Mesenchymal stem cell (in vitro differentiated cells and primary cell): ENCODE measurements around the gene TAF13.

Experiments used
- DNase-seq: peaks from one replicate; pipeline ENCODE4 v3.0.0-alpha.2; 2013
- H2AFZ ChIP-seq: one replicate; pipeline ENCODE4 v1.6.1; 2013; ENCODE audit warnings: low read depth, mild to moderate bottlenecking, control low read depth, inconsistent platforms, low read length, moderate library complexity
- H2AK5ac ChIP-seq: 2 replicates; pipeline ENCODE4 v1.6.1; 2013; ENCODE audit warnings: low read length, moderate library complexity, mild to moderate bottlenecking, inconsistent platforms; ENCODE audit not compliant: severe bottlenecking
- H2BK120ac ChIP-seq: one replicate; pipeline ENCODE4 v1.6.1; 2013; ENCODE audit warnings: low read depth, mild to moderate bottlenecking, inconsistent platforms, low read length, moderate library complexity
- H2BK12ac ChIP-seq, 2 experiments: one replicate each; pipeline ENCODE4 v1.6.1; 2013; ENCODE audit warnings: inconsistent platforms in 2 of 2, low read length in 2 of 2, mild to moderate bottlenecking in 2 of 2, moderate library complexity in 2 of 2, control low read depth in 1 of 2
- H2BK15ac ChIP-seq: one replicate; pipeline ENCODE4 v1.6.1; 2013; ENCODE audit warnings: mild to moderate bottlenecking, low read depth, inconsistent platforms; ENCODE audit not compliant: poor library complexity, severe bottlenecking
- H2BK5ac ChIP-seq: 2 replicates; pipeline ENCODE4 v1.6.1; 2013; ENCODE audit warnings: low read depth, mild to moderate bottlenecking, low read length, control low read depth, inconsistent platforms; ENCODE audit not compliant: poor library complexity, severe bottlenecking
- H3K14ac ChIP-seq, 2 experiments: one replicate each; pipeline ENCODE4 v1.6.1; 2013; ENCODE audit warnings: inconsistent platforms in 2 of 2, low read length in 2 of 2, control low read depth in 1 of 2, mild to moderate bottlenecking in 1 of 2, moderate library complexity in 1 of 2
- H3K18ac ChIP-seq, 2 experiments: one replicate each; pipeline ENCODE4 v1.6.1; 2013; ENCODE audit warnings: inconsistent platforms in 2 of 2, low read length in 2 of 2, control low read depth in 1 of 2, low read depth in 1 of 2, mild to moderate bottlenecking in 1 of 2
- H3K23ac ChIP-seq, 2 experiments: one replicate each; pipeline ENCODE4 v1.6.1; 2013; ENCODE audit warnings: inconsistent platforms in 2 of 2, low read length in 2 of 2, mild to moderate bottlenecking in 2 of 2, moderate library complexity in 2 of 2, control low read depth in 1 of 2
- H3K27ac ChIP-seq: 2 replicates; pipeline ENCODE4 v1.5.1; 2013; ENCODE audit warnings: mild to moderate bottlenecking, moderate library complexity, low read length, control low read depth, inconsistent platforms; ENCODE audit not compliant: poor library complexity, severe bottlenecking
- H3K27me3 ChIP-seq, 2 experiments: 2 replicates each; pipeline versions ENCODE4 v1.6.1 to v1.7.0; 2013; ENCODE audit warnings: low read length in 2 of 2, mild to moderate bottlenecking in 2 of 2, moderate library complexity in 2 of 2, control low read depth in 1 of 2, inconsistent platforms in 1 of 2; ENCODE audit not compliant: control insufficient read depth in 1 of 2, insufficient read depth in 1 of 2
- H3K36me3 ChIP-seq, 2 experiments: 2 replicates each; pipeline versions ENCODE4 v1.6.1 to v1.7.0; 2013; ENCODE audit warnings: low read length in 2 of 2, control low read depth in 1 of 2, inconsistent platforms in 1 of 2, low read depth in 1 of 2, mild to moderate bottlenecking in 1 of 2; ENCODE audit not compliant: insufficient read depth in 2 of 2, control insufficient read depth in 1 of 2
- H3K4ac ChIP-seq, 2 experiments: one replicate each; pipeline ENCODE4 v1.6.1; 2013; ENCODE audit warnings: inconsistent platforms in 2 of 2, low read length in 2 of 2, mild to moderate bottlenecking in 2 of 2, moderate library complexity in 2 of 2, control low read depth in 1 of 2, low read depth in 1 of 2
- H3K4me1 ChIP-seq: 2 replicates; pipeline ENCODE4 v1.6.1; 2013; ENCODE audit warnings: low read depth, low read length, control low read depth; ENCODE audit not compliant: control insufficient read depth, insufficient read depth
- H3K4me2 ChIP-seq: 2 replicates; pipeline ENCODE4 v1.6.1; 2013; ENCODE audit warnings: low read length, mild to moderate bottlenecking, inconsistent platforms; ENCODE audit not compliant: poor library complexity, severe bottlenecking
- H3K4me3 ChIP-seq, 2 experiments: 2 replicates each; pipeline versions ENCODE4 v1.5.1 to v1.7.0; 2013; ENCODE audit warnings: low read length in 2 of 2, mild to moderate bottlenecking in 2 of 2, control low read depth in 1 of 2, low read depth in 1 of 2; ENCODE audit not compliant: insufficient read depth in 1 of 2
- H3K79me1 ChIP-seq: replicated peaks from 2 replicates; pipeline ENCODE4 v1.6.1; 2013; ENCODE audit warnings: mild to moderate bottlenecking, control low read depth, low read length, inconsistent platforms; ENCODE audit not compliant: poor library complexity, severe bottlenecking
- H3K9ac ChIP-seq: 2 replicates; pipeline ENCODE4 v1.7.0; 2013; ENCODE audit warnings: mild to moderate bottlenecking, low read length, moderate library complexity
- H3K9me3 ChIP-seq: 2 replicates; pipeline ENCODE4 v1.7.0; 2013; ENCODE audit warnings: mild to moderate bottlenecking, low read length; ENCODE audit not compliant: control insufficient read depth
- H4K8ac ChIP-seq: one replicate; pipeline ENCODE4 v1.6.1; 2013; ENCODE audit warnings: inconsistent platforms, mild to moderate bottlenecking, low read length, moderate library complexity
- H4K91ac ChIP-seq: one replicate; pipeline ENCODE4 v1.6.1; 2013; ENCODE audit warnings: mild to moderate bottlenecking, low read length, inconsistent platforms
- WGBS: methylation state at CpG from one replicate; pipeline ENCODE4 v1.1.7; 2013; ENCODE audit warnings: mixed read lengths; 5-methylcytosine and 5-hydroxymethylcytosine counted together

Gene TAF13

DNA sequence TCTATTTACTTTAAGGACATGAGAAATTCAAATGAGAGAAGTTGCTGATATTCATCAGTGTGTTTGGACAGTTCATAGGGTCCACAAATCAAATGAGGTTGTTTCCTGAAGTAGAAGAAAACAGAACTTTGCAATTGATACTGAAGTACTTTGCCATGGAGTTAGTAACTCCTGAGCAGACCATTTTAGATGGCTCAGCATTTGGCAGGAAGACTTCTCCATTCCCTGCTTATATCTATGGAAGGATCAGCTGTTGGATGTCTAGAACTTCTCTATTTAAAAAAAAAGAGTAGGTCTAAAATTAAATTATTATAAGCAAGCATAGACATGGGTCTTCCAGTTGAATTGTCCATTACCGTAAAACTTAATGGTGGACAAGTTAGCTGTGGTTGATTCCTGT lies 19.8 kb upstream of the TAF13 start:
- Histone ChIP-seq H3K79me1 (peaks cover 6% of the 10 kb centered on the region), H3K14ac (no peak overlapping the region), H3K4ac (no peak overlapping the region), H4K8ac (no peak overlapping the region), H3K9me3 (no peaks in the 10 kb centered on the region), H2BK5ac (no peak overlapping the region), H3K27me3 (no peaks in the 10 kb centered on the region), H3K4me3 (no peak overlapping the region), H3K18ac (no peak overlapping the region), H2AFZ (no peak overlapping the region), H2AK5ac (no peak overlapping the region), H4K91ac (no peak overlapping the region), H2BK120ac (no peak overlapping the region), H3K23ac (no peak overlapping the region), H3K4me2 (no peak overlapping the region), H3K9ac (peak overlapping the region; percentile 31), H3K27ac (no peak overlapping the region), H3K36me3 (peaks cover 0 to 34% of the 10 kb centered on the region in 2 experiments), H2BK15ac (no peak overlapping the region), H2BK12ac (no peak overlapping the region), H3K4me1 (peaks cover 9% of the 10 kb centered on the region)
- DNase-seq, result no peak
- WGBS, result 95% methylated on average over 1 of the region's 1 CpG

DNA sequence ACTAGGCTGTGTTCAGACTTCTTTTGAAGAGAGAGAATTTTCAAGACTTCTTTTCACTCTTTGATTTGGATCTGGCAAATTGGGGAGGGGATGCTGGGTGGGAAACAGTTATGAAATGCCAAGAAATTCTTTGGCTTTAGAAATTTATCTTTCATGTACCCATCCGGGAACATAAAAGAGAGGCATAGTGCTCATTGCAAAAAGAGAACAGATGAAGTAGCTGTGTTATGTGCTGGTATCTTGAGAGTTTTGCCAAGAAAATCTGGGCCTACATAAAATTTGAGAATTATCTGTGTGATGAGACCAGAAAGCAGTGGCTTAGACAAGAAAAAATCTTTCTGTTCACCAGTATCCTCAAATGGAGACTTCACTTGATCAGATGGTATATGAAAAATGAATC lies 19.1 kb upstream of the TAF13 start:
- Histone ChIP-seq H3K4ac (no peak overlapping the region), H3K36me3 (peaks cover 0 to 34% of the 10 kb centered on the region in 2 experiments), H2BK120ac (no peak overlapping the region), H3K79me1 (peaks cover 6% of the 10 kb centered on the region), H3K14ac (no peak overlapping the region), H2BK5ac (no peak overlapping the region), H3K9ac (peak overlapping the region; percentile 31), H3K27me3 (no peaks in the 10 kb centered on the region), H3K9me3 (no peaks in the 10 kb centered on the region), H3K18ac (no peak overlapping the region), H2AK5ac (no peak overlapping the region), H3K4me2 (no peak overlapping the region), H2BK12ac (no peak overlapping the region), H3K23ac (no peak overlapping the region), H2BK15ac (no peak overlapping the region), H3K4me3 (no peak overlapping the region), H4K8ac (no peak overlapping the region), H2AFZ (no peak overlapping the region), H3K27ac (no peak overlapping the region), H3K4me1 (peaks cover 11% of the 10 kb centered on the region), H4K91ac (no peak overlapping the region)
- no peak for DNase-seq
- 97% methylated on average over 1 of the region's 1 CpG for WGBS

DNA sequence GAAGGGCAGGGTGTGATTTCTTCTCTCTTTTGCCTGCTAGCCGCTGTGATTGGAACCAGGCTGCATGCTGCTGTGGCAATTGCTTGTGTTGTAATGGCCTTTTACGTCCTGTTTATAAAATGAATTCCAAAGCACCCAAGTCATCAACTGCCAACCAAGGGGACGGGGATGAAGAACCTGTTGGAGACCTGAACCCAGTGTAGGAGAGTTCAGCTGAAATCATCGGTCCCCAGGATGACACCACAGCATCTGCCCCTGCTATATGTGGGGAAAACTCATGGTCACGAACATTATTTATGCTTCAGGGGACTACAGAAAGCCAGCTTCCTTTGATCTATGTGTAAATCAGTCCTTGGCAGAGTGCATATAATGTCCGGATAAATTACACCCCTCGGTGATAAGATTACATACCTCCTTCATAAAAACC lies 18.6 kb upstream of the TAF13 start:
- no peak overlapping the region for H2BK12ac ChIP-seq
- H3K27me3 ChIP-seq, result no peaks in the 10 kb centered on the region
- no peak overlapping the region for H2AK5ac ChIP-seq
- H2BK15ac ChIP-seq, result no peak overlapping the region
- no peak overlapping the region for H2BK5ac ChIP-seq
- no peak overlapping the region for H3K4me3 ChIP-seq
- no peaks in the 10 kb centered on the region for H3K9me3 ChIP-seq
- DNase-seq, result peak; percentile 94
- no peak overlapping the region for H3K18ac ChIP-seq
- WGBS, result 5% methylated on average over 6 of the region's 7 CpGs
- H3K4me2 ChIP-seq, result no peak overlapping the region
- peaks cover 11% of the 10 kb centered on the region for H3K4me1 ChIP-seq
- no peak overlapping the region for H3K14ac ChIP-seq
- H3K36me3 ChIP-seq, result peaks cover 0 to 34% of the 10 kb centered on the region in 2 experiments
- H3K27ac ChIP-seq, result no peak overlapping the region
- H4K8ac ChIP-seq, result peak overlapping the region; percentile 39
- no peak overlapping the region for H4K91ac ChIP-seq
- H3K79me1 ChIP-seq, result peaks cover 10% of the 10 kb centered on the region
- peak overlapping the region; percentile 31 for H3K9ac ChIP-seq
- H2BK120ac ChIP-seq, result no peak overlapping the region
- H3K4ac ChIP-seq, result no peak overlapping the region
- H3K23ac ChIP-seq, result no peak overlapping the region
- no peak overlapping the region for H2AFZ ChIP-seq

- peak overlapping the region in 1 of 2 experiments; percentile 42 for H3K4ac ChIP-seq
- H2AK5ac ChIP-seq, result no peak overlapping the region
- DNase-seq, result peak; percentile 54
- no peak overlapping the region for H4K8ac ChIP-seq
- no peak overlapping the region for H2BK120ac ChIP-seq
- peaks cover 14% of the 10 kb centered on the region for H3K4me1 ChIP-seq
- no peak overlapping the region for H2BK15ac ChIP-seq
- H2BK12ac ChIP-seq, result no peak overlapping the region
- no peak overlapping the region for H2BK5ac ChIP-seq
- peak overlapping the region in 1 of 2 experiments; percentile 4 for H3K18ac ChIP-seq
- peak overlapping the region; percentile 95 for H3K9ac ChIP-seq
- H3K4me3 ChIP-seq, result peak overlapping the region in 1 of 2 experiments; percentile 90
- H3K9me3 ChIP-seq, result no peaks in the 10 kb centered on the region
- H3K23ac ChIP-seq, result no peak overlapping the region
- peak overlapping the region; percentile 77 for H3K4me2 ChIP-seq
- WGBS, result 0% methylated on average over 1 of the region's 1 CpG
- no peak overlapping the region for H2AFZ ChIP-seq
- H3K27me3 ChIP-seq, result no peaks in the 10 kb centered on the region
- H3K79me1 ChIP-seq, result peaks cover 10% of the 10 kb centered on the region
- peak overlapping the region; percentile 85 for H3K27ac ChIP-seq
- peak overlapping the region in 1 of 2 experiments; percentile 62 for H3K14ac ChIP-seq
- H4K91ac ChIP-seq, result no peak overlapping the region
- peaks cover 0 to 33% of the 10 kb centered on the region in 2 experiments for H3K36me3 ChIP-seq
Observed at GRCh38 chr1:109091839-109092193, 16.0 kb upstream of the TAF13 start.
